Activated CD4-positive, alpha-beta T cell treated with anti-CD3 and anti-CD28 coated beads for 24 hours (primary cell): Measurements from ENCODE around the gene S100A3.

ENCODE experiments used
- DNase-seq, 2 donors: peaks; one replicate each; pipeline ENCODE4 v3.0.0-alpha.2; 2020; ENCODE audit warnings: low read depth in 2 of 2

The S100A3 gene

GRCh38 chr1:153547560-153548551 is 1.2 kb downstream of the S100A3 start:
- DNase-seq: no peak

GRCh38 chr1:153546796-153547559 is 2.1 kb downstream of the S100A3 start:
- DNase-seq: no peak

GRCh38 chr1:153546371-153546770 is 2.7 kb downstream of the S100A3 start:
- DNase-seq: no peak

- peak; percentile 89 to 90 for DNase-seq
Observed at GRCh38 chr1:153545067-153546055, 3.7 kb downstream of the S100A3 start, which contains the start of gene S100A4. S100A4 (minus strand) TSS chr1:153545806; CDS start chr1:153544794, 1,012 bp downstream.

GRCh38 chr1:153544453-153545066 is 4.5 kb downstream of the S100A3 start:
- no peak for DNase-seq

- DNase-seq: no peak
Observed at GRCh38 chr1:153543736-153544135, 5.3 kb downstream of the S100A3 start.

- DNase-seq: no peak
Observed at GRCh38 chr1:153542956-153543711, 5.9 kb downstream of the S100A3 start.

- no peak for DNase-seq
Observed at GRCh38 chr1:153541641-153542590, 7.1 kb downstream of the S100A3 start.

- DNase-seq: no peak
Observed at GRCh38 chr1:153540394-153541361, 8.4 kb downstream of the S100A3 start, which contains the start of gene S100A5. S100A5 (minus strand) TSS chr1:153540934; CDS start chr1:153540191, 743 bp downstream.

- no peak for DNase-seq
Observed at GRCh38 chr1:153539395-153540093, 9.5 kb downstream of the S100A3 start.

- no peak for DNase-seq
Observed at GRCh38 chr1:153538315-153538821, 10.7 kb downstream of the S100A3 start.

GRCh38 chr1:153537376-153537730 is 11.7 kb downstream of the S100A3 start:
- no peak for DNase-seq

- DNase-seq: no peak
Observed at GRCh38 chr1:153536671-153537375, 12.2 kb downstream of the S100A3 start.

GRCh38 chr1:153536012-153536670 is 12.9 kb downstream of the S100A3 start:
- peak; percentile 59 to 66 for DNase-seq

- DNase-seq: no peak
Observed at GRCh38 chr1:153535242-153536011, 13.6 kb downstream of the S100A3 start, which contains the start of gene S100A6. S100A6 (minus strand) TSS chr1:153535991; CDS start chr1:153535339, 652 bp downstream.
